Mesenchymal stem cell (in vitro differentiated cells and primary cell): ENCODE measurements around the gene AIPL1.

Source experiments
- DNase-seq: peaks from one replicate; pipeline ENCODE4 v3.0.0-alpha.2; 2013
- H2AFZ ChIP-seq: one replicate; pipeline ENCODE4 v1.6.1; 2013; ENCODE audit warnings: low read depth, mild to moderate bottlenecking, control low read depth, inconsistent platforms, low read length, moderate library complexity
- H2AK5ac ChIP-seq: 2 replicates; pipeline ENCODE4 v1.6.1; 2013; ENCODE audit warnings: low read length, moderate library complexity, mild to moderate bottlenecking, inconsistent platforms; ENCODE audit not compliant: severe bottlenecking
- H2BK120ac ChIP-seq: one replicate; pipeline ENCODE4 v1.6.1; 2013; ENCODE audit warnings: low read depth, mild to moderate bottlenecking, inconsistent platforms, low read length, moderate library complexity
- H2BK12ac ChIP-seq, 2 experiments: one replicate each; pipeline ENCODE4 v1.6.1; 2013; ENCODE audit warnings: inconsistent platforms in 2 of 2, low read length in 2 of 2, mild to moderate bottlenecking in 2 of 2, moderate library complexity in 2 of 2, control low read depth in 1 of 2
- H2BK15ac ChIP-seq: one replicate; pipeline ENCODE4 v1.6.1; 2013; ENCODE audit warnings: mild to moderate bottlenecking, low read depth, inconsistent platforms; ENCODE audit not compliant: poor library complexity, severe bottlenecking
- H2BK5ac ChIP-seq: 2 replicates; pipeline ENCODE4 v1.6.1; 2013; ENCODE audit warnings: low read depth, mild to moderate bottlenecking, low read length, control low read depth, inconsistent platforms; ENCODE audit not compliant: poor library complexity, severe bottlenecking
- H3K14ac ChIP-seq, 2 experiments: one replicate each; pipeline ENCODE4 v1.6.1; 2013; ENCODE audit warnings: inconsistent platforms in 2 of 2, low read length in 2 of 2, control low read depth in 1 of 2, mild to moderate bottlenecking in 1 of 2, moderate library complexity in 1 of 2
- H3K18ac ChIP-seq, 2 experiments: one replicate each; pipeline ENCODE4 v1.6.1; 2013; ENCODE audit warnings: inconsistent platforms in 2 of 2, low read length in 2 of 2, control low read depth in 1 of 2, low read depth in 1 of 2, mild to moderate bottlenecking in 1 of 2
- H3K23ac ChIP-seq, 2 experiments: one replicate each; pipeline ENCODE4 v1.6.1; 2013; ENCODE audit warnings: inconsistent platforms in 2 of 2, low read length in 2 of 2, mild to moderate bottlenecking in 2 of 2, moderate library complexity in 2 of 2, control low read depth in 1 of 2
- H3K27ac ChIP-seq: 2 replicates; pipeline ENCODE4 v1.5.1; 2013; ENCODE audit warnings: mild to moderate bottlenecking, moderate library complexity, low read length, control low read depth, inconsistent platforms; ENCODE audit not compliant: poor library complexity, severe bottlenecking
- H3K27me3 ChIP-seq, 2 experiments: 2 replicates each; pipeline versions ENCODE4 v1.6.1 to v1.7.0; 2013; ENCODE audit warnings: low read length in 2 of 2, mild to moderate bottlenecking in 2 of 2, moderate library complexity in 2 of 2, control low read depth in 1 of 2, inconsistent platforms in 1 of 2; ENCODE audit not compliant: control insufficient read depth in 1 of 2, insufficient read depth in 1 of 2
- H3K36me3 ChIP-seq, 2 experiments: 2 replicates each; pipeline versions ENCODE4 v1.6.1 to v1.7.0; 2013; ENCODE audit warnings: low read length in 2 of 2, control low read depth in 1 of 2, inconsistent platforms in 1 of 2, low read depth in 1 of 2, mild to moderate bottlenecking in 1 of 2; ENCODE audit not compliant: insufficient read depth in 2 of 2, control insufficient read depth in 1 of 2
- H3K4ac ChIP-seq, 2 experiments: one replicate each; pipeline ENCODE4 v1.6.1; 2013; ENCODE audit warnings: inconsistent platforms in 2 of 2, low read length in 2 of 2, mild to moderate bottlenecking in 2 of 2, moderate library complexity in 2 of 2, control low read depth in 1 of 2, low read depth in 1 of 2
- H3K4me1 ChIP-seq: 2 replicates; pipeline ENCODE4 v1.6.1; 2013; ENCODE audit warnings: low read depth, low read length, control low read depth; ENCODE audit not compliant: control insufficient read depth, insufficient read depth
- H3K4me2 ChIP-seq: 2 replicates; pipeline ENCODE4 v1.6.1; 2013; ENCODE audit warnings: low read length, mild to moderate bottlenecking, inconsistent platforms; ENCODE audit not compliant: poor library complexity, severe bottlenecking
- H3K4me3 ChIP-seq, 2 experiments: 2 replicates each; pipeline versions ENCODE4 v1.5.1 to v1.7.0; 2013; ENCODE audit warnings: low read length in 2 of 2, mild to moderate bottlenecking in 2 of 2, control low read depth in 1 of 2, low read depth in 1 of 2; ENCODE audit not compliant: insufficient read depth in 1 of 2
- H3K79me1 ChIP-seq: replicated peaks from 2 replicates; pipeline ENCODE4 v1.6.1; 2013; ENCODE audit warnings: mild to moderate bottlenecking, control low read depth, low read length, inconsistent platforms; ENCODE audit not compliant: poor library complexity, severe bottlenecking
- H3K9ac ChIP-seq: 2 replicates; pipeline ENCODE4 v1.7.0; 2013; ENCODE audit warnings: mild to moderate bottlenecking, low read length, moderate library complexity
- H3K9me3 ChIP-seq: 2 replicates; pipeline ENCODE4 v1.7.0; 2013; ENCODE audit warnings: mild to moderate bottlenecking, low read length; ENCODE audit not compliant: control insufficient read depth
- H4K8ac ChIP-seq: one replicate; pipeline ENCODE4 v1.6.1; 2013; ENCODE audit warnings: inconsistent platforms, mild to moderate bottlenecking, low read length, moderate library complexity
- H4K91ac ChIP-seq: one replicate; pipeline ENCODE4 v1.6.1; 2013; ENCODE audit warnings: mild to moderate bottlenecking, low read length, inconsistent platforms
- WGBS: methylation state at CpG from one replicate; pipeline ENCODE4 v1.1.7; 2013; ENCODE audit warnings: mixed read lengths; 5-methylcytosine and 5-hydroxymethylcytosine counted together

Gene AIPL1

GRCh38 chr17:6437956-6438355, 3.0 kb upstream of the AIPL1 start:
- H3K9me3 ChIP-seq, result no peaks in the 10 kb centered on the region
- no peak overlapping the region for H2BK12ac ChIP-seq
- H4K8ac ChIP-seq, result no peak overlapping the region
- no peak overlapping the region for H3K27ac ChIP-seq
- H3K4me1 ChIP-seq, result no peaks in the 10 kb centered on the region
- no peak overlapping the region for H3K18ac ChIP-seq
- H2AK5ac ChIP-seq, result no peak overlapping the region
- no peak overlapping the region for H2BK120ac ChIP-seq
- no peak for DNase-seq
- no peak overlapping the region for H3K4me2 ChIP-seq
- H2AFZ ChIP-seq, result no peak overlapping the region
- H3K27me3 ChIP-seq, result peaks cover 7 to 26% of the 10 kb centered on the region in 2 experiments
- H3K14ac ChIP-seq, result no peak overlapping the region
- H2BK15ac ChIP-seq, result no peak overlapping the region
- H3K79me1 ChIP-seq, result no peaks in the 10 kb centered on the region
- H3K4ac ChIP-seq, result no peak overlapping the region
- no peak overlapping the region for H3K9ac ChIP-seq
- H3K4me3 ChIP-seq, result no peak overlapping the region
- H3K36me3 ChIP-seq, result no peaks in the 10 kb centered on the region
- 75% methylated on average over 1 of the region's 3 CpGs for WGBS
- no peak overlapping the region for H2BK5ac ChIP-seq
- H4K91ac ChIP-seq, result no peak overlapping the region
- H3K23ac ChIP-seq, result no peak overlapping the region

- no peak overlapping the region for H3K4me2 ChIP-seq
- H3K79me1 ChIP-seq, result no peaks in the 10 kb centered on the region
- H3K36me3 ChIP-seq, result no peaks in the 10 kb centered on the region
- H4K8ac ChIP-seq, result no peak overlapping the region
- H3K4me3 ChIP-seq, result no peak overlapping the region
- H2AFZ ChIP-seq, result no peak overlapping the region
- no peak overlapping the region for H2BK15ac ChIP-seq
- no peak overlapping the region for H3K4ac ChIP-seq
- no peak overlapping the region for H2BK12ac ChIP-seq
- no peak overlapping the region for H4K91ac ChIP-seq
- peaks cover 7 to 26% of the 10 kb centered on the region in 2 experiments for H3K27me3 ChIP-seq
- H3K27ac ChIP-seq, result no peak overlapping the region
- no peak overlapping the region for H3K23ac ChIP-seq
- 0% methylated on average over 1 of the region's 4 CpGs for WGBS
- H3K4me1 ChIP-seq, result no peaks in the 10 kb centered on the region
- no peak overlapping the region for H2AK5ac ChIP-seq
- no peak overlapping the region for H3K18ac ChIP-seq
- no peak for DNase-seq
- no peak overlapping the region for H3K14ac ChIP-seq
- H3K9me3 ChIP-seq, result no peaks in the 10 kb centered on the region
- no peak overlapping the region for H2BK5ac ChIP-seq
- H3K9ac ChIP-seq, result no peak overlapping the region
- no peak overlapping the region for H2BK120ac ChIP-seq
Measured at GRCh38 chr17:6437466-6437865, 2.5 kb upstream of the AIPL1 start.

- Histone ChIP-seq H3K27ac (no peak overlapping the region), H4K91ac (no peak overlapping the region), H3K18ac (no peak overlapping the region), H2BK120ac (no peak overlapping the region), H3K79me1 (no peaks in the 10 kb centered on the region), H3K23ac (no peak overlapping the region), H3K14ac (no peak overlapping the region), H3K36me3 (no peaks in the 10 kb centered on the region), H3K9me3 (no peaks in the 10 kb centered on the region), H4K8ac (no peak overlapping the region), H3K4me2 (no peak overlapping the region), H2AK5ac (no peak overlapping the region), H3K4me1 (no peaks in the 10 kb centered on the region), H2BK15ac (no peak overlapping the region), H3K27me3 (peaks cover 7 to 26% of the 10 kb centered on the region in 2 experiments), H3K4me3 (no peak overlapping the region), H2BK12ac (no peak overlapping the region), H3K9ac (no peak overlapping the region), H2BK5ac (no peak overlapping the region), H3K4ac (no peak overlapping the region), H2AFZ (no peak overlapping the region)
- peak; percentile 67 for DNase-seq
- WGBS, result 0% methylated on average over 5 of the region's 9 CpGs
Measured at GRCh38 chr17:6435968-6436367, 1.0 kb upstream of the AIPL1 start.

- Histone ChIP-seq H2BK12ac (no peak overlapping the region), H2AFZ (no peak overlapping the region), H3K9ac (no peak overlapping the region), H3K4me2 (no peak overlapping the region), H3K27me3 (no peaks in the 10 kb centered on the region), H3K27ac (no peak overlapping the region), H2BK15ac (no peak overlapping the region), H2BK5ac (no peak overlapping the region), H3K14ac (no peak overlapping the region), H3K4ac (no peak overlapping the region), H3K36me3 (no peaks in the 10 kb centered on the region), H3K18ac (no peak overlapping the region), H3K4me1 (peaks cover 2% of the 10 kb centered on the region), H2BK120ac (no peak overlapping the region), H2AK5ac (no peak overlapping the region), H3K9me3 (no peaks in the 10 kb centered on the region), H3K23ac (no peak overlapping the region), H3K79me1 (no peaks in the 10 kb centered on the region), H4K91ac (no peak overlapping the region), H4K8ac (no peak overlapping the region), H3K4me3 (no peak overlapping the region)
- no peak for DNase-seq
Measured at GRCh38 chr17:6430769-6431168, 4.2 kb downstream of the AIPL1 start.
